ENCODE measurements around the gene PACRG.

The PACRG gene

GRCh38 chr6:162864911-162865310 lies 137.1 kb downstream of the PACRG start:
- DNase-seq (ENCODE audit: low read depth, low spot score) = no peak

GRCh38 chr6:162866656-162867055 lies 138.9 kb downstream of the PACRG start:
- no peak for DNase-seq (ENCODE audit: low read depth, low spot score)

DNA sequence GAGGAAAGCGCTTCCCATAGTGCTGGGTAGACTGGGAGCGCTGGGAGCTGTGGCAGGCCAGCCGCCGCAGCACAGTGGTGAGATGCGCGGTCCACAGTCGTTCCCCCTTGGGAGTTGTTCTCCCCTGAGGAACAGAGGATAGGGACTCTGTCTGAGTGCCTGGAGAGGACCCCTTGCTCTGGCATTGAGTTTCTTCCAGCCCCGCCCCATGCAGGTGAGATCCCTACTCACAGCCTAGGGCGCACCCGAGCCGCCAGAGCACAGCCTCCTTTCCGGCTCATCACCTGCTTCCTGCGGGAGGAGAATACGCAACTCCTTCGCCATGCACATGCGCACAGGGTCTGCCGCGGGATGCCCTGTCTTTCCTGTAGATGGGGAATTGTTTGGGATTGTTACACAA lies 140.6 kb downstream of the PACRG start:
- DNase-seq (ENCODE audit: low read depth, low spot score) = no peak

DNA sequence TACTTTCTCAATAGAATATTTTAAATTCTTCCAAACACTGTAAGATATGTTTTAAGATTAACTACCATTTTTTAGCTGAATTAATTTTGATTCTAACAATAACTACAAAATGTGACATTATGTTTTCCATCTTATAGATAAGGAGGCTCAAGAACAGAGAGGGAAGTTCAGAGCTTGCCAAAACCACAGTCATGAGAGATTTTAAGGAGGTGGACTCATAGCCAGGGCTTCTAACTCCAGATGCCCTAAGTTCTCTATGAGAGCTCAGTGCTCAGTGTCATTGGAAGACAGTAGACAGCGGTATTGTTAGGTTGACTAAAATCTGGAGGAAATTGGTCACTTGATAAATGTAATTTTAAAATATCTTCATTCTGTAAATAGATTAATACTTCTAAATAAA lies 144.2 kb downstream of the PACRG start:
- DNase-seq (ENCODE audit: low read depth, low spot score) = no peak

DNA sequence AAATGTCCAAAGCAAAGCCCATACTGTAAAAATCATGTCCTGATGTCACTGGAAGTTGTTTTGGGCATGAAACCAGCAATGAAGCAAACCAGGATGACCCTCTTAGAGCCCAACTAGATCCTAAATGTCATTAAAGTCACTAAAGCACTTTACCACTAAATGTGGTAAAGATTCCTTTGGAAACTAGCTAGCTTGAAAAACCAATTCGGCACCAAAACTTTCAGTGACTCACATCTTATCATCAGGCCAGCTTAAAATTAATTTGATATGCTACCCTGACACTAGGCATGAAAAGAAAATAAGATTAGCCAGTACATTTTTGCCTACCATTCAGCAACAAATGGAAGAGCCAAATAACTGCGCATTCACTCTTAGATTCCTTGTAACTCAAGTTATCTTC lies 145.8 kb downstream of the PACRG start:
- DNase-seq (ENCODE audit: low read depth, low spot score) = no peak

DNA sequence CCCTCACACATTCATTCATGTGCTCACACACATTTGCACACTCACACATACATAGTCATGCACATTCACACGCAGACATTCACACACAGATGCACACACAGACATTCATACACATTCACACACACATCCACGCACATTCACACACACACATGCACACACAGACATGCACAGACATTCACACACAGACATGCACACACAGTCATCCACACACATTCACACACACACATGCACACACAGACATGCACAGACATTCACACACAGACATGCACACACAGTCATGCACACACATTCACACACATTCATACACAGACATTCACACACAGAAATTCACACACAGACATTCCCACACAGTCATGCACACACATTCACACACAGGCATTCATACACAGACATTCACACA lies 147.3 kb downstream of the PACRG start:
- DNase-seq (ENCODE audit: low read depth, low spot score) = no peak

GRCh38 chr6:162882801-162883481 lies 155.2 kb downstream of the PACRG start:
- DNase-seq (ENCODE audit: low read depth, low spot score) = no peak

DNA sequence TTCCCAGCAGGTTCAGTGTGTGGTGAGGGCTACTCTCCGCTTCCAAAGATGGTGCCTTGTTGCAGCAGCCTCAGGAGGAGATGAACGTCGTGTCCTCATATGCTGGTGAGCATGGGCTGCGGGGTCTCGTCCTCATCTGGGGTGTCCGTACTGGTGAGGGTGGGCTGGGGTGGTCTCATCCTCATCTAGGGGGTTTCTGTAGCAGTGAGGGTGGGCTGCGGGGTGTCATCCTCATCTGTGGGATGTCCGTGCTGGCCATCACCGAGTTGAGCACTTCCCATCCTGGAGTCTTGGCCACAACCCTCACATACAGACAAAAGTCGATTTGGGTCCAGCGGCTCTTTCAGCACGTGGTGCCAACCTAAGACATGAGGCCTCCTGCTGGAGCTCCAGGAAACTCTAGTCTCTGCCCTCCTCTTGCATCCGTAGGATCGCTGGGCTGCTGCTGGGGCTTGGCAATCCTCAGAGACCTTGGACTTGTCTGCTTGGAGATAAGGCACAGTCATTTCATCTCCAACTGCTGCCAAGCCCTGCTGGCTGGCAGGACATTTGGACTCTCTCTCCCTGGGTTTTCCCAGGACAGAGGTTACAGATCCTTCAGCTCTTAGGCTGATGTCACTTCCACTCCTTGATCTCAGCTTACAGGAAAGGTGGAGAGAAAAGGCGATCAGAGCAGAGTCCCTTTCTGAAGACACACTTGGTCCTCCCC lies 160.4 kb downstream of the PACRG start:
- DNase-seq (ENCODE audit: low read depth, low spot score) = no peak

DNA sequence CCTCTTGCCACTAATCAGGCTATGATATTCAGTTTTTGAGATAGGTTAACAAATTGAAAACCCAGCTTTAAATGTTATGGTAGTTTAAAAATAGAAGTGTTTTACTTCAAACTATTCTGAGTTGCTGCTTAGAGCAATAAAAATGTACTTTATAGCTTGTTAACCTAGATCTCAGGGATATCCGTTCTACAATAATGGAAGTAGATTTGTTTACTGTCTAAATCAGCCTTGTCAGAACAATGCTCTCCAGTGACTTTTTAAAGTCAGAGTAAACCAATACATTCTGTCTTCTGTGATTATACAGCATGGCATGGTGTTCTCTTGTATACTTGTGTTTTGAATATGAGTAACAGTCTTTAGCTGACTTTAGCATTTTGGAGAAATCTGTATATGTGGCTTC lies 161.5 kb downstream of the PACRG start:
- no peak for DNase-seq (ENCODE audit: low read depth, low spot score)

DNA sequence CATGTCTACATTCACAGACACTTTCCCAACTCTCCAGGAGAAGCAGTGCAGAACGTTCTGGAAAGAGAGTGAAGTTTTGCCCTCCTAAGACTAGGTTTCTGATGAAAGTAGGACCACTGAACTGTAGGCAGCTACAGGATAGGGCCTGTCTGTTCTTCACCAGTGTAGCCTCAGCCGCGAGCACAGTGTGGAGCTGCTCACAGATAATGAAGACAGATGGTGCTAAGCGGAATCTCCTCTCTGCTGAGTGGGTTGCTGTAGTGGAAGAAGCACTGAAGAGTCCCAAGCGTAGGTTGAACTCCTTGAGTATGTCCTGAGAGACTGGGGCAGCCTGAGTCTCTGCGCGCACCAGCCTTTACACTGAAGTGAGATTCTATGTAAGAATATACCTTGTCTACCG lies 170.2 kb downstream of the PACRG start:
- no peak for DNase-seq (ENCODE audit: low read depth, low spot score)

DNA sequence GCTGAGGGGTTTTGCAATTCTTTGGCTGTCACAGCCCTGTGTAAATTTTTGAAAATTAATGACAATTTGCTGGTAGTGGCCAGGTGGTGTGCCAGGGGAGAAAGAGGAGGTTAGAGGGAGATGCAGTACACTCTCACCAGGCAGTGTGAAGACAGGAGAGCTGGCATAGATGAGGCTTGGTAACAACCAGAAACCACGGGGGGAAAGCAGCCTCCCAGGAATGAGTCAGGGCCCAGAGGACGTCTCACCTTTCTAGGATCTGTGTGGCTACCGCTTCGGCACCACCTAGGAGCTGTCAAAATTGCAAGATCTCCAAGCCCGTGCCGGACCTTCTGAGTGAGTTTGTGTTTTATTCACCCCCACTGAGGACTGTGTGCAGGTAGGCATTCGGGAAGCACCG lies 171.4 kb downstream of the PACRG start:
- DNase-seq (ENCODE audit: low read depth, low spot score) = peak; percentile 30

DNA sequence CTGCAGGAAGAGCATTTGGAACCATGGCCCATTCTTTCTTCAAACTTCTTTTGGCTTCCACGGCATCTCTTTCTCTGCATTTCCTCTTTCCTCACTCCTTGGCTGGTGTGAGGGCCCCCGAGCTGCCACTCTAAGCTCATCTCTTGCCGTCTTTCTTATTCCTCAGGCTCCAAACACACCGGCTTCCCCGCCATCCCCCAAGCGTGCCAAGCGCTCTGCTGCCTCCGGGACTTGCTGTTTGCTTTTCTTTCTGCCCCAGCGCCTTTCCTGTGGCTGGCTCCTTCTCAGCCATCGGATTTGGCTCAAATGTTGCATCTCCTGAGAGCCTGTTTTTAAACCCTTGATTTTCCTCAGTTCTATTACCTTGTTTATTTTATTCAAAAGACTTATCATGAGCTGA lies 172.7 kb downstream of the PACRG start:
- DNase-seq (ENCODE audit: low read depth, low spot score) = no peak

GRCh38 chr6:162904069-162904663 lies 176.4 kb downstream of the PACRG start:
- no peak for DNase-seq (ENCODE audit: low read depth, low spot score)

DNA sequence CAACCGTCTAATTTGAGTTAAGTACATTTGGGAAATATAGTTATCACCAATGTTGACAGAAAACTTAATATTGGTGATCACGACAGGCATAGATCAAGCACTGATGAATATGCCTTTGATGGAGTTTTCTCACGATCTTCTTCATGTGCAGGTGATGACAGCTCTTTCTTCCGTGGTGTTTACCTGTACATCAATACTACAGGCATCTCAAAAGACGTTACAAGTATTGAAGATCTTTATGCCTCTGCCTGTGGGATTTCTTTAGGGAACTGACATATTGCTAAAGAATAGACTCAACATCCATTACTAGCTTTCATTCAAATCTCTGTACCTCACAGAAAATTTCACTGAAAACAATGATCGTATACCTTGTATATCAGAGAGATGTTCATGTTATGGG lies 178.7 kb downstream of the PACRG start:
- no peak for DNase-seq (ENCODE audit: low read depth, low spot score)

- DNase-seq (ENCODE audit: low read depth, low spot score) = no peak
Measured at GRCh38 chr6:162907876-162908481, 180.2 kb downstream of the PACRG start.

GRCh38 chr6:162913206-162913605 lies 185.4 kb downstream of the PACRG start:
- no peak for DNase-seq (ENCODE audit: low read depth, low spot score)

DNA sequence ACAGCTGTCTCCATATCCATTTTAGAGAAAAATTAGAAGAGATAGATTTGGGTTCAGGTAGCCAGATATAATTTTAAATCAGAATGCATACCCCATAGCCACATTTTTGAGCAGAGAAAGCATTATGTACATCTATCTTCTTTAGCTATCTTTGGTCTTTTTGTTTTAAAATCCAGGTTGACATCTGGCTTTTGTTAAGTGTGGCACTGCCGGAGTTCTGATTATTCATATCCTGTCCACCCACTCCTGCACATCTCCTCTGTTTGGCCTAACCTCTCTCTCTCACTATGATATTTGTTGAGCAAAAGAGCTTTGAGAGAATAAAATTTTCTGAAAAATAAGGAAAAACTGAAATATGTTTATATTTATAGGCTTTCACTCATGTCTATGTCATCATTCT lies 189.7 kb downstream of the PACRG start:
- no peak for DNase-seq (ENCODE audit: low read depth, low spot score)

GRCh38 chr6:162921062-162921461 lies 193.3 kb downstream of the PACRG start:
- DNase-seq (ENCODE audit: low read depth, low spot score) = no peak

GRCh38 chr6:162921510-162922040 lies 193.8 kb downstream of the PACRG start:
- DNase-seq (ENCODE audit: low read depth, low spot score) = no peak

DNA sequence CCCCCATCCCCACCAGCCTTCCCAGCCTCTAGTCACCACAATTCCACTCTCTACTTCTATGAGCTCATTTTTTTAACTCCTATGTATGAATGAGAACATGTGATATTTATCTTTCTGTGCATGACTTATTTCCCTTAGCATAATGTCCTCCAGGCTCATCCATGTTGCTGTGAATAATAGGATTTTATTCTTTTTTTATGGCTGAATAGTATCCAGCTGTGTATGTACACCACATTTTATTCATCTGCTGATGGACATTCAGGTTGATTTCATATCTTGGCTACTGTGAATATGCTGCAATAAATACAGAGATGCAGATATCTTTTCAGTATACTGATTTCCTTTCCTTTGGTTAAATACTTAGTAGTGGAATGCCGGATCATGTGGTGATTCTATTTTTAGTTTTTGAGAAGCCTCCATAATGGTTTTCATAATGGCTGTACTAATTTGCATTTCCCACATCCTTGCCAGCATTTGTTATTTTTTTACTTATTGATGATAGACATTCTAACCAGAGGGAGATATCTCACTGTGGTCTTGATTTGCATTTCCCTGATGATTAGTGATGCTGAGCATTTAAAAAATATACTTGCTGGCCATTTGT lies 194.9 kb downstream of the PACRG start:
- DNase-seq (ENCODE audit: low read depth, low spot score) = no peak

GRCh38 chr6:162934844-162935243 lies 207.1 kb downstream of the PACRG start:
- DNase-seq (ENCODE audit: low read depth, low spot score) = no peak

DNA sequence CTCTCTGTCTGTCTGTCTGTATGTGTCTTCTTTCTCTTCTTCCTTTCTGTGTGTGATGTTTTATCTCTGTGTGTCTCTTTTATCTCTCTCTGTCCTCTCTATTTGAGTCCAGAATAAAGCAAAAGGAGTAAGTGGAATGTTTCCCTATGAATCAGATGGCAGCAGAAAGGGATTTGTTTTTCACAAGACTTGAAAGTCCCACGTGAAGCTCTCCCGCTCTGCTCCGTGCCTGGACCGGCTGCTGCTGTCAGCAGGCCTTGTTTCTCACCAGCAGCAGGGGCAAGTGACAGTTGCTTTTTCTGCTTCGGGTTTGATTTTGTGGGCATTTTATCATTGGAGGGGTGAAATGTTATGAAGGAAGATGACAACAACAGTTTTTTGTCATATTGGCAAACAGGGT lies 212.7 kb downstream of the PACRG start:
- no peak for DNase-seq (ENCODE audit: low read depth, low spot score)
